Astrocyte of the cerebellum (primary cell): ENCODE measurements around the gene MYCT1.

Source experiments
- DNase-seq: peaks from one replicate; pipeline ENCODE4 v3.0.0-alpha.2; 2011; ENCODE audit warnings: low read depth
- H3K4me3 ChIP-seq: 2 replicates; pipeline ENCODE4 v1.5.1; 2011; ENCODE audit warnings: mild to moderate bottlenecking, low read depth, low read length, moderate library complexity
- CTCF ChIP-seq: IDR thresholded peaks from 2 replicates; pipeline ENCODE4 v1.5.1; 2012; ENCODE audit warnings: low read length, low read depth, moderate library complexity, mild to moderate bottlenecking; ENCODE audit errors: missing control alignments
- in situ Hi-C: cut with HindIII; loops from 2 replicates; pipeline ENCODE4 v1.10.0; 2017; ENCODE audit warnings: low sequenced_read_pairs

MYCT1 gene

GRCh38 chr6:152745509-152746171 is 47.9 kb downstream of the MYCT1 start:
- no peak overlapping the region for H3K4me3 ChIP-seq
- TF ChIP-seq CTCF: no peak
- in situ Hi-C loops: no loop called here
- DNase-seq: no peak

- DNase-seq: no peak
- TF ChIP-seq CTCF: no peak
- no peak overlapping the region for H3K4me3 ChIP-seq
- in situ Hi-C loops: no loop called here
Measured at GRCh38 chr6:152746172-152746553, 48.5 kb downstream of the MYCT1 start.

GRCh38 chr6:152748843-152749242 is 51.1 kb downstream of the MYCT1 start:
- no peak for TF ChIP-seq CTCF
- in situ Hi-C loops: no loop called here
- no peak overlapping the region for H3K4me3 ChIP-seq
- DNase-seq: no peak

GRCh38 chr6:152749336-152749735 is 51.6 kb downstream of the MYCT1 start:
- TF ChIP-seq CTCF: no peak
- in situ Hi-C loops: no loop called here
- no peak overlapping the region for H3K4me3 ChIP-seq
- no peak for DNase-seq

- in situ Hi-C loops: no loop called here
- peak; percentile 35 for DNase-seq
- no peak for TF ChIP-seq CTCF
- H3K4me3 ChIP-seq: no peak within 1 kb of the TSS
Measured at GRCh38 chr6:152750694-152751093, 53.0 kb downstream of the MYCT1 start, which contains the start of gene VIP. TSS of gene VIP (plus strand) at chr6:152750797. CDS start at chr6:152752178, 1,381 bp downstream.

- H3K4me3 ChIP-seq: no peak overlapping the region
- in situ Hi-C loops: no loop called here
- TF ChIP-seq CTCF: no peak
- DNase-seq: no peak
Measured at GRCh38 chr6:152765331-152765730, 67.6 kb downstream of the MYCT1 start.

GRCh38 chr6:152769159-152769558 is 71.5 kb downstream of the MYCT1 start:
- no peak overlapping the region for H3K4me3 ChIP-seq
- in situ Hi-C loops: no loop called here
- DNase-seq: no peak
- TF ChIP-seq CTCF: no peak
